DND-41 (cell line): ENCODE measurements around the gene OGG1.

Source experiments
- CTCF ChIP-seq: IDR thresholded peaks from 2 replicates; pipeline ENCODE4 v1.5.1; 2012; ENCODE audit warnings: borderline replicate concordance, low read length, moderate library complexity, mild to moderate bottlenecking; ENCODE audit not compliant: poor library complexity, severe bottlenecking; ENCODE audit errors: extremely low read depth
- EZH2 ChIP-seq: IDR thresholded peaks from 3 replicates; pipeline ENCODE4 v1.6.1; 2012; ENCODE audit warnings: borderline replicate concordance, low read depth, mild to moderate bottlenecking, moderate library complexity, low read length, inconsistent platforms; ENCODE audit not compliant: severe bottlenecking

GRCh38 chr3:9786825-9787669 lies 37.3 kb downstream of the OGG1 start:
- TF ChIP-seq CTCF: peak; percentile 61
- no peak for TF ChIP-seq EZH2
